ENCODE measurements around the gene MAP3K15. TPM values are rescaled to one million over a fixed set of nuclear protein-coding genes. Genes with fewer than 3 reads are reported as not detected.

MAP3K15 gene
- polyA plus RNA-seq, 1 donor (not counting 4 experiments of a cell fraction or from before 2014, with no cell fraction given) = 0.03 TPM

DNA sequence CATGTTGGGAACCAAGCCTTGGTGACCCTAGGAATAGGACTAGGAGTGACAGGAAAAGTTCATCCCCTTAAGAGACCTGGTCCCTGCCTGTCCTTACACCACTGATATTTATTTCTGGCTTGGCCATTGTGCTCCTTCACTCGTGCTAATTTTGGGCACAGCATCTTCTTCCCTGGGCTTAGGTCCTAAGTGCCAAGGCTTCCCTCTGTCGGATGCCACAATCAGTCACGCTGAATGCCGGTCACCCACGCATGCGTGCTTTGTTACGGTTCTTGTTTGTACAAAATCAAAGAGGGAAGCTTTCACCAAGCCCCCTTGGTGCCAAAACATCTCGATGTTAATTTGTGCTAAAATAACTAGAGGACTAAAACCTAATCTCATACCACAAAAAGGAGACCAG lies 17.4 kb upstream of the MAP3K15 start:
- no peak for FAIRE-seq
- Histone ChIP-seq H3K27me3 (ENCODE audit: control insufficient read depth, extremely low read depth, insufficient read depth, low read length) (no peaks in the 10 kb centered on the region), H3K9me3 (ENCODE audit: control insufficient read depth, low read depth, low read length) (no peaks in the 10 kb centered on the region), H3K4me1 (ENCODE audit: control insufficient read depth, extremely low read depth, insufficient read depth, low read length) (no peaks in the 10 kb centered on the region), H3K4me3 (ENCODE audit: control insufficient read depth in 2 of 3, extremely low read depth in 1 of 3, insufficient read depth in 2 of 3, low read depth in 1 of 3, low read length in 3 of 3) (no peak overlapping the region), H3K9me1 (ENCODE audit: control insufficient read depth, extremely low read depth, insufficient read depth, low read length) (no peaks in the 10 kb centered on the region), H3K27ac (ENCODE audit: control insufficient read depth, insufficient read depth, low read length) (no peak overlapping the region), H3K79me2 (ENCODE audit: control insufficient read depth, insufficient read depth, low read length) (no peaks in the 10 kb centered on the region), H4K20me1 (ENCODE audit: control insufficient read depth, extremely low read depth, insufficient read depth, low read length) (no peaks in the 10 kb centered on the region), H3K36me3 (ENCODE audit: control insufficient read depth in 2 of 2, extremely low read depth in 1 of 2, insufficient read depth in 2 of 2, low read length in 2 of 2) (peaks cover 0 to 1% of the 10 kb centered on the region in 2 experiments), H3K9ac (ENCODE audit: control insufficient read depth, extremely low read depth, insufficient read depth, low read length) (no peak overlapping the region), H3K4me2 (ENCODE audit: control insufficient read depth, extremely low read depth, insufficient read depth, low read depth, low read length) (no peak overlapping the region), H2AFZ (ENCODE audit: control insufficient read depth, low read length) (no peak overlapping the region)
- TF ChIP-seq CTCF (optimal IDR thresholded peaks at IDR 0.05 in 1 of 3, IDR thresholded peaks at IDR 0.05 in 1 of 3, conservative IDR thresholded peaks at IDR 0.05 in 1 of 3; ENCODE audit: extremely low read depth in 1 of 3, insufficient read depth in 2 of 3, low read length in 3 of 3) = no peak
- no peak for TF ChIP-seq EZH2 (IDR thresholded peaks at IDR 0.05; ENCODE audit: low read length)
- DNase-seq (ENCODE audit: low read depth, low spot score) = no peak
- dilution Hi-C loops (cut with MboI; ENCODE audit: extremely low pct_ligation_motif_present, low sequenced_read_pairs) = no loop called here

DNA sequence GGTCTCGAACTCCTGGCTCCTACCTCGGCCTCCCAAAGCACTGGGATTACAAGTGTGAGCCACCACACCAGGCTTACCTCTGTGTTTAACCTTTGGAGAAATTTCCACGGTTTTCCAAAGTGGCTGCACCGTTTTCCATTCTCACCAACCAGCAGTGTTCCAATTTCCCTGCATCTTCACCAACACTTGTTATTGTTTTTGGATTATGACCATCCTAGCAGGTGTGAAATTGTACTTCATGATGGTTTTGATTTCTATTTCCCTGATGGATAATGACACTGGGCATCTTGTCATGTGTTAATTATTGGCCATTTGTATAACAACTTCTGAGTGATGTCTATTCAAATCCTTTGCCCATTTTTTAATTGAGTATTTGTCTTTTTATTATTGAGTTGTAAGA lies 2.7 kb upstream of the MAP3K15 start:
- peaks cover 6% of the 10 kb centered on the region for H3K4me1 ChIP-seq (ENCODE audit: control insufficient read depth, extremely low read depth, insufficient read depth, low read length)
- no peak for FAIRE-seq
- no peak overlapping the region for H3K9ac ChIP-seq (ENCODE audit: control insufficient read depth, extremely low read depth, insufficient read depth, low read length)
- H4K20me1 ChIP-seq (ENCODE audit: control insufficient read depth, extremely low read depth, insufficient read depth, low read length) = no peaks in the 10 kb centered on the region
- H3K27ac ChIP-seq (ENCODE audit: control insufficient read depth, insufficient read depth, low read length) = no peak overlapping the region
- no peaks in the 10 kb centered on the region for H3K9me1 ChIP-seq (ENCODE audit: control insufficient read depth, extremely low read depth, insufficient read depth, low read length)
- H3K4me3 ChIP-seq (ENCODE audit: control insufficient read depth in 2 of 3, extremely low read depth in 1 of 3, insufficient read depth in 2 of 3, low read depth in 1 of 3, low read length in 3 of 3) = no peak overlapping the region
- DNase-seq (ENCODE audit: low read depth, low spot score) = no peak
- H3K36me3 ChIP-seq (ENCODE audit: control insufficient read depth in 2 of 2, extremely low read depth in 1 of 2, insufficient read depth in 2 of 2, low read length in 2 of 2) = no peaks in the 10 kb centered on the region
- dilution Hi-C loops (cut with MboI; ENCODE audit: extremely low pct_ligation_motif_present, low sequenced_read_pairs) = no loop called here
- H3K27me3 ChIP-seq (ENCODE audit: control insufficient read depth, extremely low read depth, insufficient read depth, low read length) = peaks cover 4% of the 10 kb centered on the region
- no peak overlapping the region for H3K4me2 ChIP-seq (ENCODE audit: control insufficient read depth, extremely low read depth, insufficient read depth, low read depth, low read length)
- no peaks in the 10 kb centered on the region for H3K79me2 ChIP-seq (ENCODE audit: control insufficient read depth, insufficient read depth, low read length)
- H3K9me3 ChIP-seq (ENCODE audit: control insufficient read depth, low read depth, low read length) = no peaks in the 10 kb centered on the region
- TF ChIP-seq CTCF (optimal IDR thresholded peaks at IDR 0.05 in 1 of 3, IDR thresholded peaks at IDR 0.05 in 1 of 3, conservative IDR thresholded peaks at IDR 0.05 in 1 of 3; ENCODE audit: extremely low read depth in 1 of 3, insufficient read depth in 2 of 3, low read length in 3 of 3) (no peak), EZH2 (IDR thresholded peaks at IDR 0.05; ENCODE audit: low read length) (no peak)
- no peak overlapping the region for H2AFZ ChIP-seq (ENCODE audit: control insufficient read depth, low read length)

Measured in keratinocyte (primary cell).